Lower leg skin (tissue), 4 donors: ENCODE results near the gene FGD3. TPM values are rescaled to one million over a fixed set of nuclear protein-coding genes. Genes with fewer than 3 reads are reported as not detected.

Source experiments
- DNase-seq, 2 donors: peaks; one replicate each; pipeline ENCODE4 v3.0.0-alpha.2; 2019; ENCODE audit warnings: low spot score in 2 of 2
- H3K4me3 ChIP-seq: fragments of 200-600 bp; sonication (generic); 2 replicates; pipeline ENCODE4 v1.5.1; 2017; ENCODE audit warnings: mild to moderate bottlenecking, low read depth; ENCODE audit not compliant: poor library complexity, severe bottlenecking
- POLR2A ChIP-seq, 2 donors: fragments of 450-650 bp; IDR thresholded peaks; one replicate each; pipeline ENCODE4 v1.6.1; 2016 to 2017; ENCODE audit warnings: antibody characterized with exemption in 2 of 2, mild to moderate bottlenecking in 1 of 2, moderate library complexity in 1 of 2
- WGBS, 2 donors: methylation state at CpG; one replicate each; pipeline ENCODE4 v1.1.5; 2018; 5-methylcytosine and 5-hydroxymethylcytosine counted together
- intact Hi-C: fragments of 100-400 bp; cut with DNase I; formaldehyde crosslinking; loops from one replicate; pipeline ENCODE4 v1.15.0; 2023; ENCODE audit warnings: low total_unique reads
- total RNA-seq, 4 donors: library from RNA; depleted of rRNA; stranded (reverse); fragments of >200 nt; gene quantifications; one replicate each; pipeline ENCODE4 v1.1.0, GENCODE V29; 2016
- TF ChIP-seq, protein P1 (sequence below), 3 donors: fragments of 450-650 bp; IDR thresholded peaks; one replicate each; pipeline ENCODE4 v1.5.1; 2016; ENCODE audit warnings: antibody characterized with exemption in 3 of 3, mild to moderate bottlenecking in 3 of 3, moderate library complexity in 2 of 3

Gene FGD3
- total RNA-seq, 4 donors from 2014 or later = 3.4 to 11.6 (median 5.7) TPM

DNA sequence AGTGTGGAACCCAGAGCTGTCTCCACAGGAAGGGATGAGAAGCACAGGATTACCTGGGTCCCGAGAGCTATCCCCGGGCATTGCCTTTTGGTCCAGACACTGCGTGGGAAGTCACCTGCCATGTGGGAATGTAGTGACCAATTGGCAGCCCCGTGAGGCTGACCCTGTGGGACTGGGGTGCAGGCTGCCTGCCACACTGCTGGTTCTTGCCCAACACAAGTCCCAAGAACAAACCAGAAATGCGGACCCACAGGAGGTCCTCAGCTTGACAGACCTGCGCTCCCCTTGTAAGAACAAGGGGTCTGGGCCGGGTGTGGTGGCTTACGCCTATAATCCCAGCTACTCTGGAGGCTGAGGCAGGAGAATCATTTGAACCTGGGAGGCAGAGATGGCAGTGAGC is 2.4 kb upstream of the FGD3 start:
- WGBS, 2 donors = 97 to 98% methylated on average over 8 of the region's 8 CpGs

DNA sequence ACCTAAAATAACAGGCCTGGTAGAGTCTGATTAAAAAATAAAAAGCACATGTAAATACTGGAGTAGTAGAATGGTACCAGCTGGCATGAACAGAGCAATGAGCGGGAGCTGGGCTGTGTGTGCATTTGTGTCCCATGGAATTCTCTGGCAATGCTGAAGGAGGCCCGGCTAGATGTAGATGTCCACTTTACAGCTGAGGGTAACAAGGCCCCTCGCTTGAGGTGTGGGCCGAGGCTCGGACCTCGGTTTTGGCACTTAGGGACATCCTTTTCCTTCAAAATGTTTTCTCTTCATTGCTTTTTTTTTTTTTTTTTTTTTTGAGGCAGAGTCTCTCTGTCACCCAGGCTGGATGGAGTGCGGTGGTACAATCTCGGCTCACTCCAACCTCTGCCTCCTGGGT is 1.5 kb upstream of the FGD3 start:
- intact Hi-C loops = no loop called here
- H3K4me3 ChIP-seq = no peak overlapping the region
- WGBS, 2 donors = 94 to 96% methylated on average over 8 of the region's 8 CpGs
- no peak for DNase-seq
- TF ChIP-seq, protein P1, sequence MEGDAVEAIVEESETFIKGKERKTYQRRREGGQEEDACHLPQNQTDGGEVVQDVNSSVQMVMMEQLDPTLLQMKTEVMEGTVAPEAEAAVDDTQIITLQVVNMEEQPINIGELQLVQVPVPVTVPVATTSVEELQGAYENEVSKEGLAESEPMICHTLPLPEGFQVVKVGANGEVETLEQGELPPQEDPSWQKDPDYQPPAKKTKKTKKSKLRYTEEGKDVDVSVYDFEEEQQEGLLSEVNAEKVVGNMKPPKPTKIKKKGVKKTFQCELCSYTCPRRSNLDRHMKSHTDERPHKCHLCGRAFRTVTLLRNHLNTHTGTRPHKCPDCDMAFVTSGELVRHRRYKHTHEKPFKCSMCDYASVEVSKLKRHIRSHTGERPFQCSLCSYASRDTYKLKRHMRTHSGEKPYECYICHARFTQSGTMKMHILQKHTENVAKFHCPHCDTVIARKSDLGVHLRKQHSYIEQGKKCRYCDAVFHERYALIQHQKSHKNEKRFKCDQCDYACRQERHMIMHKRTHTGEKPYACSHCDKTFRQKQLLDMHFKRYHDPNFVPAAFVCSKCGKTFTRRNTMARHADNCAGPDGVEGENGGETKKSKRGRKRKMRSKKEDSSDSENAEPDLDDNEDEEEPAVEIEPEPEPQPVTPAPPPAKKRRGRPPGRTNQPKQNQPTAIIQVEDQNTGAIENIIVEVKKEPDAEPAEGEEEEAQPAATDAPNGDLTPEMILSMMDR (IDR thresholded peaks at IDR 0.05) = no peak
- TF ChIP-seq POLR2A (IDR thresholded peaks at IDR 0.05) = no peak

More for the DNA sequence above, 2.4 kb upstream of the FGD3 start:
- no peak overlapping the region for H3K4me3 ChIP-seq
- no peak for TF ChIP-seq POLR2A (IDR thresholded peaks at IDR 0.05)
- TF ChIP-seq, protein P1 (IDR thresholded peaks at IDR 0.05) = no peak
- intact Hi-C loops = no loop called here
- no peak for DNase-seq

GRCh38 chr9:92948038-92948534 is 763 bp downstream of the FGD3 start:
- no peak for DNase-seq
- intact Hi-C loops = no loop called here
- 72 to 76% methylated on average over 12 of the region's 12 CpGs for WGBS, 2 donors

GRCh38 chr9:92948632-92949031 is 1.3 kb downstream of the FGD3 start:
- 95 to 98% methylated on average over 2 of the region's 2 CpGs for WGBS, 2 donors
- intact Hi-C loops = no loop called here
- TF ChIP-seq, protein P1 (IDR thresholded peaks at IDR 0.05) = no peak
- no peak for TF ChIP-seq POLR2A (IDR thresholded peaks at IDR 0.05)
- DNase-seq = no peak
- H3K4me3 ChIP-seq = no peak overlapping the region

More at GRCh38 chr9:92948038-92948534, 763 bp downstream of the FGD3 start:
- no peak overlapping the region for H3K4me3 ChIP-seq
- TF ChIP-seq, protein P1 (IDR thresholded peaks at IDR 0.05) = no peak
- no peak for TF ChIP-seq POLR2A (IDR thresholded peaks at IDR 0.05)

- TF ChIP-seq, protein P1 (IDR thresholded peaks at IDR 0.05) = no peak
- no peak for TF ChIP-seq POLR2A (IDR thresholded peaks at IDR 0.05)
- no peak overlapping the region for H3K4me3 ChIP-seq
- 76 to 83% methylated on average over 9 to 11 of the region's 11 CpGs for WGBS, 2 donors
- no peak for DNase-seq
- intact Hi-C loops = no loop called here
Observed at GRCh38 chr9:92949266-92949982, 2.1 kb downstream of the FGD3 start.
